Measurements from ENCODE around the gene SMARCB1.

SMARCB1 gene

GRCh38 chr22:23824476-23825245 lies 37.9 kb downstream of the SMARCB1 start:
- Histone ChIP-seq H3K4me3 (no peak overlapping the region), H3K27ac (peak overlapping the region in 8 of 21 experiments; percentile 6 to 47 (median 26))

- peak overlapping the region in 19 of 21 experiments; percentile 2 to 79 (median 48) for H3K27ac ChIP-seq
- no peak overlapping the region for H3K4me3 ChIP-seq
These were observed 38.6 kb downstream of the SMARCB1 start for GRCh38 chr22:23825246-23825905.

- no peak overlapping the region for H3K4me3 ChIP-seq
- peak overlapping the region in 14 of 21 experiments; percentile 3 to 81 (median 46) for H3K27ac ChIP-seq
These were observed 40.0 kb downstream of the SMARCB1 start for GRCh38 chr22:23826510-23827350.

GRCh38 chr22:23827351-23827995 lies 40.7 kb downstream of the SMARCB1 start:
- H3K4me3 ChIP-seq = no peak overlapping the region

GRCh38 chr22:23828800-23829680 lies 42.3 kb downstream of the SMARCB1 start:
- no peak overlapping the region for H3K4me3 ChIP-seq
- peak overlapping the region in 9 of 21 experiments; percentile 0 to 57 (median 27) for H3K27ac ChIP-seq

More at GRCh38 chr22:23827351-23827995, 40.7 kb downstream of the SMARCB1 start:
- H3K27ac ChIP-seq = peak overlapping the region in 12 of 21 experiments; percentile 6 to 81 (median 37)

- Histone ChIP-seq H3K27ac (peak overlapping the region in 2 of 21 experiments; percentile 21 to 57), H3K4me3 (no peak overlapping the region)
These were observed 43.1 kb downstream of the SMARCB1 start for GRCh38 chr22:23829845-23830372.

GRCh38 chr22:23831261-23831660 lies 44.5 kb downstream of the SMARCB1 start:
- Histone ChIP-seq H3K27ac (no peak overlapping the region), H3K4me3 (no peak overlapping the region)

GRCh38 chr22:23831781-23832180 lies 45.0 kb downstream of the SMARCB1 start:
- H3K4me3 ChIP-seq = no peak overlapping the region
- peak overlapping the region in 1 of 21 experiments; percentile 29 for H3K27ac ChIP-seq

GRCh38 chr22:23832226-23833016 lies 45.7 kb downstream of the SMARCB1 start:
- H3K4me3 ChIP-seq = no peak overlapping the region
- H3K27ac ChIP-seq = peak overlapping the region in 2 of 21 experiments; percentile 14 to 29

- no peak overlapping the region for H3K4me3 ChIP-seq
- H3K27ac ChIP-seq = peak overlapping the region in 2 of 21 experiments; percentile 14 to 18
These were observed 46.4 kb downstream of the SMARCB1 start for GRCh38 chr22:23833017-23833751.

- H3K4me3 ChIP-seq = no peak overlapping the region
- H3K27ac ChIP-seq = peak overlapping the region in 1 of 21 experiments; percentile 14
These were observed 47.1 kb downstream of the SMARCB1 start for GRCh38 chr22:23833911-23834317.

- Histone ChIP-seq H3K4me3 (no peak overlapping the region), H3K27ac (peak overlapping the region in 2 of 21 experiments; percentile 11 to 27)
These were observed 47.6 kb downstream of the SMARCB1 start for GRCh38 chr22:23834406-23834792.

GRCh38 chr22:23834793-23835483 lies 48.2 kb downstream of the SMARCB1 start:
- Histone ChIP-seq H3K27ac (peak overlapping the region in 3 of 21 experiments; percentile 11 to 30 (median 27)), H3K4me3 (no peak overlapping the region)

- peak overlapping the region in 2 of 21 experiments; percentile 27 to 30 for H3K27ac ChIP-seq
These were observed 48.8 kb downstream of the SMARCB1 start for GRCh38 chr22:23835484-23836144.

GRCh38 chr22:23836281-23836680 lies 49.5 kb downstream of the SMARCB1 start:
- Histone ChIP-seq H3K4me3 (no peak overlapping the region), H3K27ac (no peak overlapping the region)

More at GRCh38 chr22:23835484-23836144, 48.8 kb downstream of the SMARCB1 start:
- no peak overlapping the region for H3K4me3 ChIP-seq

Data from skin epidermis (tissue), 12 donors.